GM23338 (cell line): Measurements from ENCODE around the gene IL20RB. TPM values are rescaled to one million over a fixed set of nuclear protein-coding genes. Genes with fewer than 3 reads are reported as not detected.

Experiments used
- ATAC-seq: fragments of 200-7000 bp; cut with Tn5 transposase; 3 replicates; pipeline ENCODE4 v1.9.1; 2020
- DNase-seq: peaks from one replicate; pipeline ENCODE4 v3.0.0-alpha.2; 2015; ENCODE audit warnings: low spot score
- H2AFZ ChIP-seq: fragments of 200-600 bp; sonication (generic); 2 replicates; pipeline ENCODE4 v1.8.0; 2016; ENCODE audit warnings: antibody characterized with exemption, mild to moderate bottlenecking, moderate library complexity
- H3F3A ChIP-seq: fragments of 200-600 bp; sonication (generic); replicated peaks from 2 replicates; pipeline ENCODE4 v1.8.0; 2017; ENCODE audit warnings: antibody characterized with exemption, mixed run types, low read depth
- H3K27ac ChIP-seq: fragments of 200-600 bp; sonication (generic); 2 replicates; pipeline ENCODE4 v1.6.1; 2016; ENCODE audit warnings: low read depth
- H3K27me3 ChIP-seq: fragments of 200-600 bp; sonication (generic); 2 replicates; pipeline ENCODE4 v1.8.0; 2016; ENCODE audit warnings: mild to moderate bottlenecking, mixed run types, moderate library complexity; ENCODE audit not compliant: insufficient read depth
- H3K36me3 ChIP-seq: fragments of 200-600 bp; sonication (generic); 2 replicates; pipeline ENCODE4 v1.8.0; 2016; ENCODE audit warnings: mild to moderate bottlenecking; ENCODE audit not compliant: insufficient read depth
- H3K4me1 ChIP-seq: fragments of 200-600 bp; sonication (generic); 2 replicates; pipeline ENCODE4 v1.8.0; 2016; ENCODE audit warnings: mild to moderate bottlenecking, moderate library complexity; ENCODE audit not compliant: insufficient read depth
- H3K4me2 ChIP-seq: fragments of 200-600 bp; sonication (generic); 2 replicates; pipeline ENCODE4 v1.7.1; 2017; ENCODE audit warnings: mixed run types
- H3K4me3 ChIP-seq: fragments of 200-600 bp; sonication (generic); 2 replicates; pipeline ENCODE4 v1.6.1; 2016; ENCODE audit warnings: mixed run types
- H3K79me2 ChIP-seq: fragments of 200-600 bp; sonication (generic); replicated peaks from 2 replicates; pipeline ENCODE4 v1.8.0; 2017; ENCODE audit warnings: mild to moderate bottlenecking; ENCODE audit not compliant: insufficient read depth
- H3K9me2 ChIP-seq: fragments of 200-600 bp; sonication (generic); 2 replicates; pipeline ENCODE4 v1.8.0; 2017; ENCODE audit not compliant: insufficient read depth
- H4K20me1 ChIP-seq: fragments of 200-600 bp; sonication (generic); replicated peaks from 2 replicates; pipeline ENCODE4 v1.8.0; 2017; ENCODE audit warnings: mild to moderate bottlenecking; ENCODE audit not compliant: insufficient read depth
- H3K27ac Mint-ChIP-seq: 2 replicates; pipeline ENCODE4 v1.8.0; 2020; ENCODE audit warnings: inconsistent platforms, mild to moderate bottlenecking, moderate library complexity, mixed read lengths
- H3K27me3 Mint-ChIP-seq: 3 replicates; pipeline ENCODE4 v1.8.0; 2022; ENCODE audit warnings: low read depth, mild to moderate bottlenecking, moderate library complexity, mixed read lengths, inconsistent platforms; ENCODE audit not compliant: insufficient read depth, poor library complexity
- H3K36me3 Mint-ChIP-seq: 3 replicates; pipeline ENCODE4 v1.8.0; 2021; ENCODE audit warnings: low read depth, mild to moderate bottlenecking, inconsistent platforms, moderate library complexity, mixed read lengths
- H3K4me1 Mint-ChIP-seq: 3 replicates; pipeline ENCODE4 v1.8.0; 2020; ENCODE audit warnings: mild to moderate bottlenecking, inconsistent platforms, mixed read lengths
- H3K4me3 Mint-ChIP-seq: 3 replicates; pipeline ENCODE4 v1.8.0; 2021; ENCODE audit warnings: moderate library complexity, mild to moderate bottlenecking, inconsistent platforms, mixed read lengths
- H3K9me3 Mint-ChIP-seq: 3 replicates; pipeline ENCODE4 v1.8.0; 2020; ENCODE audit warnings: moderate library complexity, mild to moderate bottlenecking, inconsistent platforms, mixed read lengths
- EZH2 ChIP-seq: fragments of 200-600 bp; sonication (generic); IDR thresholded peaks from one replicate; pipeline ENCODE4 v1.8.0; 2017; ENCODE audit warnings: antibody characterized with exemption, mild to moderate bottlenecking, low read depth; ENCODE audit not compliant: unreplicated experiment
- EZH2phosphoT487 ChIP-seq: fragments of 200-600 bp; sonication (generic); IDR thresholded peaks from one replicate; pipeline ENCODE4 v1.8.1; 2018; ENCODE audit warnings: antibody characterized with exemption; ENCODE audit not compliant: unreplicated experiment
- REST ChIP-seq: IDR thresholded peaks from one replicate; pipeline ENCODE4 v1.6.1; 2018; ENCODE audit warnings: antibody characterized with exemption; ENCODE audit not compliant: unreplicated experiment
- STAT1 ChIP-seq: IDR thresholded peaks from one replicate; pipeline ENCODE4 v1.6.1; 2016; ENCODE audit warnings: antibody characterized with exemption; ENCODE audit not compliant: unreplicated experiment
- ZNF114 ChIP-seq: fragments of 250-450 bp; sonication (Bioruptor Pico); IDR thresholded peaks from 2 replicates; pipeline ENCODE4 v1.5.0; 2020; ENCODE audit warnings: mild to moderate bottlenecking, moderate library complexity
- ZNF462 ChIP-seq: fragments of 250-450 bp; sonication (Bioruptor Pico); IDR thresholded peaks from 2 replicates; pipeline ENCODE4 v1.5.0; 2020; ENCODE audit warnings: mild to moderate bottlenecking, moderate library complexity
- polyA plus RNA-seq: library from polyadenylated mRNA; unstranded; fragments of >200 nt; fragmentation: Nextera tagmentation; extraction: Ambion mirVana; gene quantifications from 2 replicates; pipeline ENCODE4 v1.2.1, GENCODE V29; 2016
- total RNA-seq: library from RNA; depleted of rRNA; stranded (reverse); fragments of >200 nt; shearing (Covaris generic); gene quantifications from 2 replicates; pipeline ENCODE4 v1.2.3, GENCODE V29; 2014

The IL20RB gene
- total and polyA plus RNA-seq, 2 experiments from 2014 or later = 1.7 to 4.6 TPM

GRCh38 chr3:137020315-137020714, 62.5 kb downstream of the IL20RB start (continued):
- no peak for TF ChIP-seq ZNF462

- Mint-ChIP-seq H3K27me3 (no peaks in the 10 kb centered on the region), H3K36me3 (no peaks in the 10 kb centered on the region), H3K27ac (no peak overlapping the region), H3K4me3 (no peak overlapping the region), H3K9me3 (no peaks in the 10 kb centered on the region; the same call in 2 of the 3 replicates), H3K4me1 (peaks cover 4% of the 10 kb centered on the region)
- Histone ChIP-seq H3K27me3 (no peaks in the 10 kb centered on the region), H3K4me3 (no peak overlapping the region), H3K4me2 (no peak overlapping the region), H3K27ac (no peak overlapping the region), H3F3A (no peaks in the 10 kb centered on the region), H2AFZ (no peak overlapping the region), H3K79me2 (no peaks in the 10 kb centered on the region), H3K9me2 (0 out of 2 replicates have a peak, but pooled peaks cover 5% of the 10 kb centered on the region), H3K4me1 (no peaks in the 10 kb centered on the region), H3K36me3 (no peaks in the 10 kb centered on the region), H4K20me1 (no peaks in the 10 kb centered on the region)
- TF ChIP-seq STAT1 (no peak), ZNF114 (CRISPR knock-in tag) (no peak)
- DNase-seq (no peak), ATAC-seq (no peak)
Measured at GRCh38 chr3:137020888-137021287, 63.1 kb downstream of the IL20RB start.

- ATAC-seq (no peak), DNase-seq (no peak)
- Mint-ChIP-seq H3K4me1 (peaks cover 4% of the 10 kb centered on the region), H3K36me3 (no peaks in the 10 kb centered on the region), H3K27me3 (peaks cover 9% of the 10 kb centered on the region), H3K27ac (no peak overlapping the region), H3K9me3 (no peaks in the 10 kb centered on the region; the same call in 2 of the 3 replicates), H3K4me3 (no peak overlapping the region)
- H3F3A ChIP-seq = no peaks in the 10 kb centered on the region
- 0 out of 2 replicates have a peak, but pooled peaks cover 5% of the 10 kb centered on the region for H3K9me2 ChIP-seq
- TF ChIP-seq REST = no peak
- no peak for TF ChIP-seq ZNF114 (CRISPR knock-in tag)
- no peak for TF ChIP-seq EZH2phosphoT487
- no peak for TF ChIP-seq STAT1
- no peak for TF ChIP-seq EZH2
- H3K79me2 ChIP-seq = no peaks in the 10 kb centered on the region
- H3K4me2 ChIP-seq = no peak overlapping the region
- no peaks in the 10 kb centered on the region for H3K4me1 ChIP-seq
- no peak overlapping the region for H3K4me3 ChIP-seq
- no peaks in the 10 kb centered on the region for H3K36me3 ChIP-seq
- H3K27ac ChIP-seq = no peak overlapping the region
- H2AFZ ChIP-seq = no peak overlapping the region
- no peaks in the 10 kb centered on the region for H3K27me3 ChIP-seq
- no peaks in the 10 kb centered on the region for H4K20me1 ChIP-seq
Measured at GRCh38 chr3:137024348-137024747, 66.6 kb downstream of the IL20RB start.
